A549 (cell line): ENCODE measurements around the gene CEP112.

Experiments used
- BHLHE40 ChIP-seq: IDR thresholded peaks from 2 replicates; pipeline ENCODE4 v1.6.1; 2012; ENCODE audit warnings: low read depth, low read length, inconsistent platforms
- POLR2A ChIP-seq: IDR thresholded peaks from 2 replicates; pipeline ENCODE4 v1.6.1; 2012; ENCODE audit warnings: mild to moderate bottlenecking, low read length
- TF ChIP-seq, protein P1 (sequence below): fragments of >200 bp; sonication (Bioruptor Twin); formaldehyde crosslinking; IDR thresholded peaks from 3 replicates; pipeline ENCODE4 v1.5.1; 2016
- TF ChIP-seq, protein P2 (sequence below): fragments of 200-600 bp; sonication (generic); IDR thresholded peaks from 2 replicates; pipeline ENCODE4 v1.6.1; 2016; ENCODE audit warnings: antibody characterized with exemption, mild to moderate bottlenecking, moderate library complexity

- TF ChIP-seq, protein P1, sequence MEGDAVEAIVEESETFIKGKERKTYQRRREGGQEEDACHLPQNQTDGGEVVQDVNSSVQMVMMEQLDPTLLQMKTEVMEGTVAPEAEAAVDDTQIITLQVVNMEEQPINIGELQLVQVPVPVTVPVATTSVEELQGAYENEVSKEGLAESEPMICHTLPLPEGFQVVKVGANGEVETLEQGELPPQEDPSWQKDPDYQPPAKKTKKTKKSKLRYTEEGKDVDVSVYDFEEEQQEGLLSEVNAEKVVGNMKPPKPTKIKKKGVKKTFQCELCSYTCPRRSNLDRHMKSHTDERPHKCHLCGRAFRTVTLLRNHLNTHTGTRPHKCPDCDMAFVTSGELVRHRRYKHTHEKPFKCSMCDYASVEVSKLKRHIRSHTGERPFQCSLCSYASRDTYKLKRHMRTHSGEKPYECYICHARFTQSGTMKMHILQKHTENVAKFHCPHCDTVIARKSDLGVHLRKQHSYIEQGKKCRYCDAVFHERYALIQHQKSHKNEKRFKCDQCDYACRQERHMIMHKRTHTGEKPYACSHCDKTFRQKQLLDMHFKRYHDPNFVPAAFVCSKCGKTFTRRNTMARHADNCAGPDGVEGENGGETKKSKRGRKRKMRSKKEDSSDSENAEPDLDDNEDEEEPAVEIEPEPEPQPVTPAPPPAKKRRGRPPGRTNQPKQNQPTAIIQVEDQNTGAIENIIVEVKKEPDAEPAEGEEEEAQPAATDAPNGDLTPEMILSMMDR, result no peak
- TF ChIP-seq BHLHE40 (no peak), POLR2A (no peak)
- TF ChIP-seq, protein P2, sequence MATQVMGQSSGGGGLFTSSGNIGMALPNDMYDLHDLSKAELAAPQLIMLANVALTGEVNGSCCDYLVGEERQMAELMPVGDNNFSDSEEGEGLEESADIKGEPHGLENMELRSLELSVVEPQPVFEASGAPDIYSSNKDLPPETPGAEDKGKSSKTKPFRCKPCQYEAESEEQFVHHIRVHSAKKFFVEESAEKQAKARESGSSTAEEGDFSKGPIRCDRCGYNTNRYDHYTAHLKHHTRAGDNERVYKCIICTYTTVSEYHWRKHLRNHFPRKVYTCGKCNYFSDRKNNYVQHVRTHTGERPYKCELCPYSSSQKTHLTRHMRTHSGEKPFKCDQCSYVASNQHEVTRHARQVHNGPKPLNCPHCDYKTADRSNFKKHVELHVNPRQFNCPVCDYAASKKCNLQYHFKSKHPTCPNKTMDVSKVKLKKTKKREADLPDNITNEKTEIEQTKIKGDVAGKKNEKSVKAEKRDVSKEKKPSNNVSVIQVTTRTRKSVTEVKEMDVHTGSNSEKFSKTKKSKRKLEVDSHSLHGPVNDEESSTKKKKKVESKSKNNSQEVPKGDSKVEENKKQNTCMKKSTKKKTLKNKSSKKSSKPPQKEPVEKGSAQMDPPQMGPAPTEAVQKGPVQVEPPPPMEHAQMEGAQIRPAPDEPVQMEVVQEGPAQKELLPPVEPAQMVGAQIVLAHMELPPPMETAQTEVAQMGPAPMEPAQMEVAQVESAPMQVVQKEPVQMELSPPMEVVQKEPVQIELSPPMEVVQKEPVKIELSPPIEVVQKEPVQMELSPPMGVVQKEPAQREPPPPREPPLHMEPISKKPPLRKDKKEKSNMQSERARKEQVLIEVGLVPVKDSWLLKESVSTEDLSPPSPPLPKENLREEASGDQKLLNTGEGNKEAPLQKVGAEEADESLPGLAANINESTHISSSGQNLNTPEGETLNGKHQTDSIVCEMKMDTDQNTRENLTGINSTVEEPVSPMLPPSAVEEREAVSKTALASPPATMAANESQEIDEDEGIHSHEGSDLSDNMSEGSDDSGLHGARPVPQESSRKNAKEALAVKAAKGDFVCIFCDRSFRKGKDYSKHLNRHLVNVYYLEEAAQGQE, result no peak
Observed at GRCh38 chr17:65799869-65800268, 392.1 kb downstream of the CEP112 start.
